Aorta (tissue), 5 donors: ENCODE measurements around the gene NDUFS6. TPM values are rescaled to one million over a fixed set of nuclear protein-coding genes. Genes with fewer than 3 reads are reported as not detected.
A peak's percentile ranks its signal among the peaks of the same experiment; 100 is the strongest.
"Not testable (repeated sequence)": the region's sequence is repeated elsewhere in the genome, so short reads cannot be mapped to it uniquely, and the experiment has no call there.

ENCODE experiments used
- ATAC-seq: fragments of 200-7000 bp; cut with Tn5 transposase; one replicate; pipeline ENCODE4 v1.9.1; 2022; ENCODE audit warnings: moderate library complexity; ENCODE audit not compliant: low FRiP score
- DNase-seq, 2 donors: peaks; one replicate each; pipeline ENCODE4 v3.0.0-alpha.2; 2020
- H3K27ac ChIP-seq, 2 donors: one replicate each; pipeline ENCODE4 v1.5.1; 2013; ENCODE audit warnings: low read length in 2 of 2, mild to moderate bottlenecking in 2 of 2, moderate library complexity in 2 of 2, control low read depth in 1 of 2, inconsistent platforms in 1 of 2, low read depth in 1 of 2
- H3K27me3 ChIP-seq, 2 donors: one replicate each; pipeline ENCODE4 v1.6.1; 2013; ENCODE audit warnings: control low read depth in 1 of 2, low read length in 1 of 2, mild to moderate bottlenecking in 1 of 2, moderate library complexity in 1 of 2; ENCODE audit not compliant: insufficient read depth in 2 of 2, control insufficient read depth in 1 of 2
- H3K36me3 ChIP-seq, 2 donors: one replicate each; pipeline ENCODE4 v1.6.1; 2013; ENCODE audit warnings: control low read depth in 1 of 2, low read length in 1 of 2, mild to moderate bottlenecking in 1 of 2; ENCODE audit not compliant: insufficient read depth in 2 of 2, control insufficient read depth in 1 of 2
- H3K4me1 ChIP-seq, 2 donors: one replicate each; pipeline ENCODE4 v1.6.1; 2013; ENCODE audit warnings: low read length in 2 of 2, control low read depth in 1 of 2, mild to moderate bottlenecking in 1 of 2, moderate library complexity in 1 of 2; ENCODE audit not compliant: insufficient read depth in 2 of 2, control insufficient read depth in 1 of 2
- H3K4me3 ChIP-seq, 2 donors: one replicate each; pipeline ENCODE4 v1.5.1; 2013; ENCODE audit warnings: low read length in 2 of 2, control low read depth in 1 of 2, mild to moderate bottlenecking in 1 of 2
- H3K9me3 ChIP-seq: one replicate; pipeline ENCODE4 v1.6.1; 2013; ENCODE audit warnings: mild to moderate bottlenecking, low read length; ENCODE audit not compliant: control insufficient read depth
- WGBS, 2 donors: extraction: QIAGEN DNeasy Blood & Tissue Kit; methylation state at CpG; one replicate each; pipeline ENCODE4 v1.1.7; 2013; 5-methylcytosine and 5-hydroxymethylcytosine counted together
- intact Hi-C, 2 donors: fragments of 100-400 bp; cut with DNase I; formaldehyde crosslinking; loops; one replicate each; pipeline versions ENCODE4 v1.14.2 to v1.15.0; 2022
- polyA plus RNA-seq, 2 donors: library from polyadenylated mRNA; stranded (reverse); fragments of 200-250 nt; gene quantifications; one replicate each; pipeline ENCODE4 v1.2.3, GENCODE V29; 2013
- total RNA-seq, 2 donors: library from RNA; stranded (reverse); fragmentation: NEBNext Ultra II Directional; extraction: Animal tissue kit (Norgen Biotek cat#: 25700); gene quantifications; one replicate each; pipeline ENCODE4 v1.2.1, GENCODE V29; 2021
- donor health status: healthy with polysubstance abuse.
- donor health status: Bipolar disorder and iron deficiency.
- donor health status: DM: no; HTN: no; CAD: no.
- donor health status: DM: no; HTN: no; CAD: no.
- donor health status: DM: yes; HTN: yes; CAD: no.

NDUFS6 gene
- total and polyA plus RNA-seq, 4 donors, result 16.7 to 64.9 (median 35.4) TPM

GRCh38 chr5:1810581-1811101 is 9.4 kb downstream of the NDUFS6 start:
- WGBS, 2 donors, result 94 to 95% methylated on average over 10 of the region's 10 CpGs
- peaks cover 0 to 3% of the 10 kb centered on the region in 2 donors for H3K36me3 ChIP-seq
- intact Hi-C loops, result no loop called here

DNA sequence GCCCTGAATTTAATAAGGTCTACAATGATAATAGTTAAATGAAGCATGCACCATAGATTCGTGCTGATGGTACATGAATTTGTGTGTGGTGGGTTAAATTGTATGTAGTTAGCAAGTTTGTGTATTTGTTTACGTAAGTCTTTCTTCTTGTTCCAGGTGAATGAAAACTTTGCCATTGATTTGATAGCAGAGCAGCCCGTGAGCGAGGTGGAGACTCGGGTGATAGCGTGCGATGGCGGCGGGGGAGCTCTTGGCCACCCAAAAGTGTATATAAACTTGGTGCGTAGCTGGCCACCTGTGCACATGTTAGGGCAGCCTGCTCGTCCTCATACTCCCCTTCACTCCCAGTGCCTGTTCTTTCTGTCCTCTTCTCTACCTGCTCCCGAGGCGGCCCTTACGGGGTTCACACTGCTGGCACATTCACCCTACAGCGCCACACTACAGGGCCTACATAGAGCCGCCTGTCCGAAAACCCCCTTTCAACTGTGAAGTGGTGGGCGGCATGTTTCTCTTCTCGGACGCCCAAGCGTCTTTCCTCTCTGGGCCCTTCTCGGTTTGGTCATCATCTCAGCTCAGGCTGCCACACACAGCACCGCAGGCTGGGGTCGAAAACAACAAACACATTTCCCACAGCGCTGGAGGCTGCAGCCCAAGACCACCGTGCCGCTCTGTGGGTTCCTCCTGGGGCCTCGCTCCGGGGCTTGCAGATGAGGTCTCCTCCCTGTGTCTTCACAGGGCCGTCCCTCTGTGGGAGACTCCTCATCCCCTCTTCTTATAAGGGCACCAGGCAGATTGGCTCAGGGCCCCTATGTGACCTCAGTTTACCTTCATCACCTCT is 13.2 kb downstream of the NDUFS6 start:
- ATAC-seq (no peak), DNase-seq (peak in 1 of 2 donors; percentile 63)
- Histone ChIP-seq H3K36me3 (peaks cover 3 to 6% of the 10 kb centered on the region in 2 donors), H3K27ac (no peak overlapping the region), H3K9me3 (no peaks in the 10 kb centered on the region), H3K27me3 (no peaks in the 10 kb centered on the region), H3K4me3 (no peak overlapping the region), H3K4me1 (no peaks in the 10 kb centered on the region)
- intact Hi-C loops, result no loop called here
- WGBS, 2 donors, result 95 to 96% methylated on average over 30 of the region's 30 CpGs

More at GRCh38 chr5:1810581-1811101, 9.4 kb downstream of the NDUFS6 start:
- Histone ChIP-seq H3K27ac (no peak overlapping the region), H3K27me3 (no peaks in the 10 kb centered on the region), H3K4me3 (no peak overlapping the region), H3K9me3 (no peaks in the 10 kb centered on the region), H3K4me1 (no peaks in the 10 kb centered on the region)
- ATAC-seq (no peak), DNase-seq (peak in 1 of 2 donors; percentile 46)

DNA sequence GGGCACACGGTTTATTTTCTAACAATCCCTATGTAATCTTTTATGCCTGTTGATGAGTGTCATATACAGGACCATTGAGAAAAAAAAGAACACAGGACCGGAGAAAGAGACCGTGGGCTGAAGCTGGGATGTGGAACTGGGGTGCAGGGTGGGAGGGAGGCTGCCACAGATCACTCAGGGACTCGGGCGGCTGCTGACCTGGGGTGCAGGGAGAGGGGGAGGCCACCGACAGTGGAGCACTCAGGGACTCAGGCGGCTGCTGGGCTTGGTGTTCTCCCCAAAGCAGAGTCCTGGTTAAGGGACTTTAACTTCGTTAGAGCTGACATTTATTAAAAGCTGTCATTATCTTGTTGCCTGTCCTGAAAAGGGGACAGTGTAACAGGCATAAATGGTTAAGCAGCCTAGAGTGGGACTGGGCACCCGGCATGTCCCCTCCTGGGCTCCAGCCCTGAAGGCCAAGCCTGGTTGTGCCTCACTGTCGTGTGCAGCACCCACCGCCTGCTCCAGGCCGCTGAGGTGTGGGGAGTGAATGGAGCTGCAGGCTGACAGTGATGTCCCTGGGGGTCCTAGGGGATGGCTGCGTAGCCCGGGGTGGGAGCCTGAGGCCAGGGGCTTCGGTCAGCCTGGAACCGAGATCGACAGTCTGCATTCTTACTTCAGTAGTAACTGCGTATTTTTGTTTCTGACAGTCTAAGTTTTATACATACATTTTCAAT is 14.0 kb downstream of the NDUFS6 start:
- Histone ChIP-seq H3K4me3 (no peak overlapping the region), H3K27ac (no peak overlapping the region), H3K36me3 (peaks cover 3 to 7% of the 10 kb centered on the region in 2 donors), H3K4me1 (no peaks in the 10 kb centered on the region), H3K9me3 (no peaks in the 10 kb centered on the region), H3K27me3 (no peaks in the 10 kb centered on the region)
- WGBS, 2 donors, result 94 to 96% methylated on average over 18 of the region's 18 CpGs
- intact Hi-C loops, result no loop called here
- DNase-seq, result peak in 1 of 2 donors; percentile 48
- no peak for ATAC-seq

DNA sequence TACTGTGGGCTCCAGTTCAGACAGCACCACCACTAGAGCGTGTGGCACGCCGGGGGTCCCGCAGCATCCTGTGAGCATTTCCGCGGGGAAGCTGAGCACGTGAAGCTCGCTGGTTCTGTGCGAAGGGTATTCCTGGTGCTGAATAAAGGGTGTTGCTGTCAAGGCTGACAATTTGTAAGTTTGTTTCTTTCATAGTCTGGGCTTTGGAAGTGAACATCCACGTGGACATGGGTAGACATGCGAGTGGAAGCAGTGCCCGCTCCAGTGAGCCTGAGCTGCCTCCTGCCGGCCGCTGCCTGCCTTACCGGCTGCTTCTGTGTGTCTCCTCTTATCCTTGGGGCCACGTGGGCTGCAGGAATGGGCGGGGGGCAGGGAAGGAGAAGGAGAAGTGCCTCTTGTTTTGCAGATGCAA is 14.7 kb downstream of the NDUFS6 start:
- H3K36me3 ChIP-seq, result peaks cover 3 to 8% of the 10 kb centered on the region in 2 donors
- ATAC-seq (no peak), DNase-seq (peak in 1 of 2 donors; percentile 41)
- no peaks in the 10 kb centered on the region for H3K4me1 ChIP-seq
- no peaks in the 10 kb centered on the region for H3K27me3 ChIP-seq
- no peak overlapping the region for H3K4me3 ChIP-seq
- intact Hi-C loops, result no loop called here
- WGBS, 2 donors, result 87% methylated on average over 17 of the region's 17 CpGs
- H3K9me3 ChIP-seq, result no peaks in the 10 kb centered on the region
- no peak overlapping the region for H3K27ac ChIP-seq

- intact Hi-C loops, H3K27ac ChIP-seq, H3K4me1 ChIP-seq, H3K9me3 ChIP-seq, ATAC-seq, H3K27me3 ChIP-seq, H3K4me3 ChIP-seq, DNase-seq, H3K36me3 ChIP-seq: not testable (repeated sequence)
- 98 to 99% methylated on average over 18 of the region's 18 CpGs for WGBS, 2 donors
Measured at GRCh38 chr5:1816495-1817089, 15.4 kb downstream of the NDUFS6 start.

GRCh38 chr5:1817261-1818043 is 16.2 kb downstream of the NDUFS6 start:
- no peak overlapping the region for H3K27ac ChIP-seq
- peak in 1 of 2 donors; percentile 35 for DNase-seq
- 89 to 94% methylated on average over 15 of the region's 15 CpGs for WGBS, 2 donors
- H3K4me3 ChIP-seq, result no peak overlapping the region
- H3K36me3 ChIP-seq, result peaks cover 3 to 11% of the 10 kb centered on the region in 2 donors
- no peak for ATAC-seq
- H3K9me3 ChIP-seq, result no peaks in the 10 kb centered on the region
- no peaks in the 10 kb centered on the region for H3K27me3 ChIP-seq
- H3K4me1 ChIP-seq, result no peaks in the 10 kb centered on the region
- intact Hi-C loops, result no loop called here

- peaks cover 3 to 11% of the 10 kb centered on the region in 2 donors for H3K36me3 ChIP-seq
- DNase-seq (peak in 1 of 2 donors; percentile 26), ATAC-seq (no peak)
- intact Hi-C loops, result no loop called here
- no peaks in the 10 kb centered on the region for H3K9me3 ChIP-seq
- WGBS, 2 donors, result 91 to 94% methylated on average over 5 of the region's 5 CpGs
- H3K27ac ChIP-seq, result no peak overlapping the region
- H3K27me3 ChIP-seq, result no peaks in the 10 kb centered on the region
- H3K4me1 ChIP-seq, result no peaks in the 10 kb centered on the region
- H3K4me3 ChIP-seq, result no peak overlapping the region
Measured at GRCh38 chr5:1818784-1819183, 17.6 kb downstream of the NDUFS6 start.

DNA sequence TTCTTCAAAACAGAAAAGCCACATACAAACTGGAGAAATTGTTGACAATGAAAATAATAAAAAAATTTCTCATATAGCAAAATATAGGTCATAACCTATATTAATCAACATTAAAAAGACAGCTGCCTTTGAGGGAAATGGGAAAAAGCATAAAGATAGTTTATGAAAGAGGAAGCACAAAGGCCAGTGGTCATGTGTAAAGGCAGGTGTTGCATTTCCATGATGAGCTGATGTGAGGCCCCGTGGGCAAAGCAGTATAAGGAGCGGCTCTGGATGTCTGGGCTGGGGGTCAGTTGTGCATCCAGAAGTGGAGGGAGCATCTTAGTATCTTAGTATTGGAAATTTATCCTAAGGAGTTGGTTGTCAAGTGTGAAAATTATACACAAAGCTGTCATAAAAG is 18.3 kb downstream of the NDUFS6 start:
- intact Hi-C loops, result no loop called here
- DNase-seq (peak in 1 of 2 donors; percentile 34), ATAC-seq (no peak)
- Histone ChIP-seq H3K9me3 (no peaks in the 10 kb centered on the region), H3K27ac (no peak overlapping the region), H3K27me3 (no peaks in the 10 kb centered on the region), H3K36me3 (peaks cover 3 to 11% of the 10 kb centered on the region in 2 donors), H3K4me3 (no peak overlapping the region), H3K4me1 (no peaks in the 10 kb centered on the region)
- 96 to 100% methylated on average over 2 of the region's 2 CpGs for WGBS, 2 donors
